Pancreas (tissue), 10 donors: ENCODE results near the gene PLXDC2. TPM values are rescaled to one million over a fixed set of nuclear protein-coding genes. Genes with fewer than 3 reads are reported as not detected.

Experiments used
- ATAC-seq, 4 donors: fragments of 200-7000 bp; cut with Tn5 transposase; one replicate each; pipeline versions ENCODE4 v1.8.0 to v1.9.1; 2020; ENCODE audit warnings: mild to moderate bottlenecking in 4 of 4, moderate library complexity in 4 of 4
- DNase-seq, 6 donors: peaks; one replicate each; pipeline ENCODE4 v3.0.0-alpha.2; 2020
- FAIRE-seq: peaks from 2 replicates; lab custom pipeline; 2012; peaks lifted over from hg19 to GRCh38; lab: Jason Lieb, UNC
- H3K27ac ChIP-seq, 4 donors: fragments of 200-600 bp; sonication (generic); 1 replicate in 3 of 4; 2 replicates in 1 of 4; pipeline versions ENCODE4 v1.5.0 to v1.8.0; 2020
- H3K27me3 ChIP-seq, 4 donors: fragments of 200-600 bp; one replicate each; pipeline ENCODE4 v1.8.0; 2021
- H3K36me3 ChIP-seq, 3 donors: fragments of 200-600 bp; sonication (generic) in 1 of 3; one replicate each; pipeline versions ENCODE4 v1.5.0 to v1.8.0; 2020 to 2021
- H3K4me1 ChIP-seq, 3 donors: fragments of 200-600 bp; one replicate each; pipeline ENCODE4 v1.8.0; 2021
- H3K4me3 ChIP-seq, 4 donors: fragments of 200-600 bp; sonication (generic) in 2 of 4; one replicate each; pipeline versions ENCODE4 v1.5.0 to v1.8.0; 2020 to 2021
- H3K9me3 ChIP-seq, 4 donors: fragments of 200-600 bp; one replicate each; pipeline ENCODE4 v1.8.0; 2021
- CTCF ChIP-seq, 4 donors: fragments of 200-600 bp; sonication (generic) in 3 of 4; IDR thresholded peaks; one replicate each; pipeline versions ENCODE4 v1.5.0 to v1.8.0; 2021; ENCODE audit warnings: antibody characterized with exemption in 4 of 4
- WGBS, 2 donors: extraction: QIAGEN DNeasy Blood & Tissue Kit; methylation state at CpG; one replicate each; pipeline ENCODE4 v1.1.7; 2013; 5-methylcytosine and 5-hydroxymethylcytosine counted together
- intact Hi-C, 3 donors: fragments of 100-400 bp; cut with DNase I; formaldehyde crosslinking; loops; one replicate each; pipeline versions ENCODE4 v1.11.1 to v1.14.2; 2022
- polyA plus RNA-seq, 2 donors: library from polyadenylated mRNA; stranded (reverse); fragments of 200-250 nt; gene quantifications; one replicate each; pipeline ENCODE4 v1.2.3, GENCODE V29; 2013
- total RNA-seq, 6 donors: library from RNA; stranded (reverse); fragmentation: NEBNext Ultra II Directional in 4 of 6; extraction: Animal tissue kit (Norgen Biotek cat#: 25700) in 4 of 6; gene quantifications; one replicate each; pipeline versions ENCODE4 v1.2.1 to v1.2.4, GENCODE V29; 2021 to 2023
- donor health status: healthy with polysubstance abuse.
- donor health status: DM: no; HTN: no; CAD: no; lungs with moderate emphysema.
- donor health status: DM: no; HTN: no; CAD: no.
- donor health status: control.
- donor health status: control.
- donor health status: Bipolar disorder and iron deficiency.
- donor health status: DM: yes; HTN: yes; CAD: no.
- donor health status: DM: no; HTN: no; CAD: no.
- donor health status: DM: no; HTN: no; CAD: no.
- donor health status: DM: yes; HTN: yes; CAD: no.

PLXDC2 gene
- total and polyA plus RNA-seq, 8 donors: 1.5 to 48.5 (median 4.3) TPM

- H3K27ac ChIP-seq: no peak overlapping the region
- intact Hi-C loops: no loop called here
- no peaks in the 10 kb centered on the region for H3K4me1 ChIP-seq
- no peaks in the 10 kb centered on the region for H3K9me3 ChIP-seq
- no peak for TF ChIP-seq CTCF (IDR thresholded peaks at IDR 0.05)
- WGBS, 2 donors: 62 to 72% methylated on average over 5 of the region's 5 CpGs
- no peaks in the 10 kb centered on the region for H3K36me3 ChIP-seq
- no peak for ATAC-seq
- no peak for FAIRE-seq
- H3K4me3 ChIP-seq: no peak overlapping the region
- no peak for DNase-seq
- no peaks in the 10 kb centered on the region for H3K27me3 ChIP-seq
Observed at GRCh38 chr10:20166096-20166675, 350.0 kb downstream of the PLXDC2 start.

GRCh38 chr10:20170661-20171060, 354.4 kb downstream of the PLXDC2 start:
- H3K36me3 ChIP-seq: no peaks in the 10 kb centered on the region
- no peak for FAIRE-seq
- intact Hi-C loops: no loop called here

GRCh38 chr10:20173046-20173445, 356.8 kb downstream of the PLXDC2 start:
- FAIRE-seq (no peak), DNase-seq (no peak), ATAC-seq (no peak)
- TF ChIP-seq CTCF (IDR thresholded peaks at IDR 0.05): no peak
- no peaks in the 10 kb centered on the region for H3K4me1 ChIP-seq
- 56 to 78% methylated on average over 3 of the region's 3 CpGs for WGBS, 2 donors
- H3K27me3 ChIP-seq: no peaks in the 10 kb centered on the region
- no peak overlapping the region for H3K27ac ChIP-seq
- no peaks in the 10 kb centered on the region for H3K9me3 ChIP-seq
- no peaks in the 10 kb centered on the region for H3K36me3 ChIP-seq
- intact Hi-C loops: no loop called here
- no peak overlapping the region for H3K4me3 ChIP-seq

More at GRCh38 chr10:20170661-20171060, 354.4 kb downstream of the PLXDC2 start:
- ATAC-seq: no peak
- no peak overlapping the region for H3K4me3 ChIP-seq
- no peaks in the 10 kb centered on the region for H3K9me3 ChIP-seq
- H3K27me3 ChIP-seq: no peaks in the 10 kb centered on the region
- no peak for DNase-seq
- H3K27ac ChIP-seq: no peak overlapping the region
- no peaks in the 10 kb centered on the region for H3K4me1 ChIP-seq
- no peak for TF ChIP-seq CTCF (IDR thresholded peaks at IDR 0.05)
- WGBS, 2 donors: 73 to 88% methylated on average over 2 of the region's 2 CpGs

- no peaks in the 10 kb centered on the region for H3K4me1 ChIP-seq
- no peaks in the 10 kb centered on the region for H3K9me3 ChIP-seq
- intact Hi-C loops: no loop called here
- FAIRE-seq (no peak), DNase-seq (no peak), ATAC-seq (no peak)
- 62 to 67% methylated on average over 3 of the region's 3 CpGs for WGBS, 2 donors
- TF ChIP-seq CTCF (IDR thresholded peaks at IDR 0.05): no peak
- no peaks in the 10 kb centered on the region for H3K36me3 ChIP-seq
- H3K27ac ChIP-seq: no peak overlapping the region
- H3K4me3 ChIP-seq: no peak overlapping the region
- H3K27me3 ChIP-seq: no peaks in the 10 kb centered on the region
Observed at GRCh38 chr10:20175719-20176118, 359.5 kb downstream of the PLXDC2 start.

GRCh38 chr10:20180766-20181165, 364.5 kb downstream of the PLXDC2 start:
- H3K27me3 ChIP-seq: no peaks in the 10 kb centered on the region
- H3K36me3 ChIP-seq: no peaks in the 10 kb centered on the region
- FAIRE-seq: no peak
- WGBS, 2 donors: 69 to 71% methylated on average over 1 of the region's 1 CpG
- no peak for DNase-seq
- no peaks in the 10 kb centered on the region for H3K9me3 ChIP-seq
- no peak for TF ChIP-seq CTCF (IDR thresholded peaks at IDR 0.05)
- no peaks in the 10 kb centered on the region for H3K4me1 ChIP-seq
- no peak overlapping the region for H3K27ac ChIP-seq
- no peak for ATAC-seq
- intact Hi-C loops: no loop called here
- no peak overlapping the region for H3K4me3 ChIP-seq
